K562 (cell line): ENCODE measurements around the gene TMEM132E. TPM values are rescaled to one million over a fixed set of nuclear protein-coding genes. Genes with fewer than 3 reads are reported as not detected.

ENCODE experiments used
- ATAC-seq: fragments of 200-7000 bp; cut with Tn5 transposase; 3 replicates; pipeline ENCODE4 v1.9.1; 2020; ENCODE audit warnings: moderate library complexity
- BruUV-seq: library from RNA; stranded (reverse); fragments of 400-500 nt; replicated peaks from 2 replicates; lab custom pipeline; 2021; lab: Mats Ljungman, UMichigan
- CTCF ChIA-PET: fragments of 300-600 bp; formaldehyde crosslinking; extraction: SDS; loops from one replicate; lab custom pipeline; 2021; ENCODE audit warnings: low intra/inter-chr PET ratio; lab: Yijun Ruan, JAX
- POLR2A ChIA-PET: fragments of 300-600, 350-650 bp; sonication (Branson Sonifier 250); formaldehyde crosslinking; extraction: SDS; loops from one replicate; lab custom pipeline; 2021; ENCODE audit warnings: antibody characterized with exemption, inconsistent platforms; lab: Yijun Ruan, JAX
- DNase-seq, 4 experiments: peaks; one replicate each; pipeline versions ENCODE4 v3.0.0 to v3.0.0-alpha.2; 2011 to 2018; ENCODE audit warnings: low spot score in 3 of 4, mixed read lengths in 3 of 4; ENCODE audit errors: extremely low read depth in 1 of 4
- FAIRE-seq: peaks from 2 replicates; lab custom pipeline; 2011; peaks lifted over from hg19 to GRCh38; lab: Jason Lieb, UNC
- H2AFZ ChIP-seq: 2 replicates; pipeline ENCODE4 v1.6.0; 2011; ENCODE audit warnings: low read depth, low read length, control low read depth, inconsistent platforms
- H3K27ac ChIP-seq: fragments of 200-600 bp; 3 replicates; pipeline ENCODE4 v1.8.0; 2011; ENCODE audit warnings: low read depth, mild to moderate bottlenecking, control low read depth, inconsistent platforms, low read length, moderate library complexity, mixed read lengths; ENCODE audit errors: extremely low read depth
- H3K27me3 ChIP-seq, 2 experiments: fragments of 300-600 bp in 1 of 2; 2 replicates in 1 of 2; 3 replicates in 1 of 2; pipeline versions ENCODE4 v1.6.0 to v1.8.0; 2011; ENCODE audit warnings: inconsistent platforms in 2 of 2, low read length in 2 of 2, mild to moderate bottlenecking in 1 of 2, mixed read lengths in 1 of 2, moderate library complexity in 1 of 2; ENCODE audit not compliant: control insufficient read depth in 2 of 2, insufficient read depth in 2 of 2
- H3K36me3 ChIP-seq: fragments of 300-600 bp; 3 replicates; pipeline ENCODE4 v1.8.0; 2011; ENCODE audit warnings: mild to moderate bottlenecking, low read length, inconsistent platforms; ENCODE audit not compliant: control insufficient read depth, insufficient read depth
- H3K4me1 ChIP-seq, 2 experiments: fragments of 200-600 bp in 1 of 2; replicated peaks in 1 of 2; 2 replicates in 1 of 2; 3 replicates in 1 of 2; pipeline versions ENCODE4 v1.5.1 to v1.8.0; 2011; ENCODE audit warnings: inconsistent platforms in 2 of 2, low read length in 2 of 2, mild to moderate bottlenecking in 1 of 2, mixed read lengths in 1 of 2, moderate library complexity in 1 of 2; ENCODE audit not compliant: control insufficient read depth in 2 of 2, insufficient read depth in 2 of 2
- H3K4me2 ChIP-seq: 2 replicates; pipeline ENCODE4 v1.6.1; 2011; ENCODE audit warnings: low read length, control low read depth, inconsistent platforms, mixed read lengths; ENCODE audit not compliant: insufficient read depth
- H3K4me3 ChIP-seq: fragments of 200-600 bp; sonication (generic), shearing (Covaris generic); 2 replicates; pipeline ENCODE4 v1.5.1; 2016; ENCODE audit warnings: control low read depth, inconsistent platforms
- H3K79me2 ChIP-seq: fragments of 200-600 bp; 3 replicates; pipeline ENCODE4 v1.8.0; 2011; ENCODE audit warnings: low read length, inconsistent platforms; ENCODE audit not compliant: control insufficient read depth, insufficient read depth
- H3K9ac ChIP-seq, 2 experiments: 2 replicates each; pipeline versions ENCODE4 v1.6.0 to v1.6.1; 2011; ENCODE audit warnings: low read depth in 2 of 2, low read length in 2 of 2, control low read depth in 1 of 2, inconsistent platforms in 1 of 2, mild to moderate bottlenecking in 1 of 2, mixed read lengths in 1 of 2; ENCODE audit not compliant: insufficient read depth in 1 of 2
- H3K9me1 ChIP-seq: one replicate; pipeline ENCODE4 v1.6.0; 2011; ENCODE audit warnings: inconsistent platforms, mild to moderate bottlenecking, low read length, moderate library complexity; ENCODE audit not compliant: control insufficient read depth, insufficient read depth
- H3K9me3 ChIP-seq: replicated peaks from 2 replicates; pipeline ENCODE4 v1.5.1; 2011; ENCODE audit warnings: low read depth, low read length, inconsistent platforms; ENCODE audit not compliant: control insufficient read depth, insufficient read depth
- H4K20me1 ChIP-seq: replicated peaks from 2 replicates; pipeline ENCODE4 v1.6.1; 2011; ENCODE audit warnings: low read length, inconsistent platforms, mixed read lengths; ENCODE audit not compliant: control insufficient read depth, insufficient read depth
- CCNT2 ChIP-seq: IDR thresholded peaks from 2 replicates; pipeline ENCODE4 v1.6.1; 2011; ENCODE audit warnings: borderline replicate concordance, low read depth, mild to moderate bottlenecking, moderate library complexity, mixed read lengths, low read length; ENCODE audit not compliant: insufficient read length; ENCODE audit errors: extremely low read depth
- CREB1 ChIP-seq, 2 experiments: sonication (generic) in 1 of 2; formaldehyde crosslinking in 1 of 2; IDR thresholded peaks; 2 replicates each; pipeline versions ENCODE4 v1.6.1 to v1.8.0; 2012 to 2022; ENCODE audit warnings: inconsistent platforms in 1 of 2, mild to moderate bottlenecking in 1 of 2, missing genetic modification reagents in 1 of 2, moderate library complexity in 1 of 2
- FOXA1 ChIP-seq: fragments of 450-650 bp; IDR thresholded peaks from 2 replicates; pipeline ENCODE4 v1.6.1; 2016; ENCODE audit warnings: mild to moderate bottlenecking, borderline replicate concordance
- RAD21 ChIP-seq, 2 experiments: fragments of 250-450 bp in 1 of 2; fragments of 450-650 bp in 1 of 2; sonication (Bioruptor Pico) in 1 of 2; formaldehyde crosslinking in 1 of 2; IDR thresholded peaks in 1 of 2; conservative IDR thresholded peaks in 1 of 2; 2 replicates each; pipeline versions ENCODE4 v1.4.0 to v1.8.0; 2020 to 2022; ENCODE audit warnings: mild to moderate bottlenecking in 2 of 2, moderate library complexity in 1 of 2
- RERE ChIP-seq: sonication (generic); formaldehyde crosslinking; IDR thresholded peaks from 2 replicates; pipeline ENCODE4 v1.8.0; 2023; ENCODE audit warnings: missing genetic modification reagents, mild to moderate bottlenecking, borderline replicate concordance
- TBP ChIP-seq: optimal IDR thresholded peaks from 2 replicates; pipeline ENCODE3; 2011; ENCODE audit warnings: low read depth, low read length, improper control_type of control experiment
- THAP7 ChIP-seq: fragments of 250-450 bp; sonication (Bioruptor Pico); IDR thresholded peaks from 2 replicates; pipeline ENCODE4 v1.5.0; 2021
- ZKSCAN8 ChIP-seq: fragments of 200-800 bp; sonication (Bioruptor generic); IDR thresholded peaks from 2 replicates; pipeline ENCODE4 v1.6.1; 2016; ENCODE audit warnings: missing genetic modification characterization, missing compliant biosample characterization
- ZNF830 ChIP-seq: fragments of 250-450 bp; sonication (Bioruptor Pico); IDR thresholded peaks from 2 replicates; pipeline ENCODE4 v1.5.0; 2021; ENCODE audit warnings: mild to moderate bottlenecking
- WGBS: fragments of 100-300 bp; shearing (Covaris generic); methylation state at CpG from one replicate; pipeline ENCODE4 v1.1.6; 2016; ENCODE audit warnings: low coverage, mixed read lengths; ENCODE audit not compliant: insufficient coverage; ENCODE audit errors: missing lambda C conversion rate; 5-methylcytosine and 5-hydroxymethylcytosine counted together
- in situ Hi-C: fragments of 300-500 bp; cut with MboI; formaldehyde crosslinking; loops from 4 replicates; pipeline ENCODE4 v1.15.0; 2018; ENCODE audit warnings: inconsistent platforms, mixed read lengths
- intact Hi-C: fragments of 100-400 bp; cut with micrococcal nuclease; formaldehyde crosslinking; loops from 2 replicates; pipeline ENCODE4 v1.14.2; 2022
- polyA plus RNA-seq, 8 experiments: library from polyadenylated mRNA; depleted of rRNA in 4 of 8; stranded (reverse) in 5 of 8; unstranded in 3 of 8; fragments of >200 nt; fragmentation: Nextera tagmentation in 2 of 8; fragmentation: Illumina TruSeq in 1 of 8; extraction: Ambion mirVana in 2 of 8; extraction: Trizol in 1 of 8; gene quantifications; 2 replicates each; pipeline versions ENCODE4 v1.2.1 to v1.2.3, GENCODE V29; 2011 to 2014; ENCODE audit warnings: inconsistent platforms in 1 of 8, missing spikeins in 1 of 8
- total RNA-seq, 7 experiments: library from RNA; depleted of rRNA in 6 of 7; stranded (reverse); fragments of >200 nt in 6 of 7; fragmentation: Illumina TruSeq in 2 of 7; extraction: Trizol in 2 of 7; gene quantifications; 2 replicates each; pipeline versions ENCODE4 v1.2.1 to v1.2.3, GENCODE V29; 2011 to 2021; ENCODE audit warnings: low replicate concordance in 1 of 7
- TF ChIP-seq, protein P1 (sequence below): fragments of 450-650 bp; IDR thresholded peaks from 2 replicates; pipeline ENCODE4 v1.6.1; 2016
- TF ChIP-seq, protein P2 (sequence below): fragments of 250-450 bp; sonication (Bioruptor Pico); IDR thresholded peaks from 2 replicates; pipeline ENCODE4 v1.6.1; 2021; ENCODE audit warnings: mild to moderate bottlenecking

TMEM132E gene
- total and polyA plus RNA-seq, 9 of the 15 experiments (the other 6 are each of a cell fraction or from before 2014, with no cell fraction given): not detected

GRCh38 chr17:34561328-34561727, 18.1 kb upstream of the TMEM132E start (continued):
- no peak for TF ChIP-seq TBP
- TF ChIP-seq CREB1 (IDR thresholded peaks at IDR 0.05): no peak
- no peak for TF ChIP-seq CREB1 (CRISPR knock-in tag; IDR thresholded peaks at IDR 0.05)
- no peak for TF ChIP-seq ZKSCAN8 (CRISPR knock-in tag)
- TF ChIP-seq, protein P1, sequence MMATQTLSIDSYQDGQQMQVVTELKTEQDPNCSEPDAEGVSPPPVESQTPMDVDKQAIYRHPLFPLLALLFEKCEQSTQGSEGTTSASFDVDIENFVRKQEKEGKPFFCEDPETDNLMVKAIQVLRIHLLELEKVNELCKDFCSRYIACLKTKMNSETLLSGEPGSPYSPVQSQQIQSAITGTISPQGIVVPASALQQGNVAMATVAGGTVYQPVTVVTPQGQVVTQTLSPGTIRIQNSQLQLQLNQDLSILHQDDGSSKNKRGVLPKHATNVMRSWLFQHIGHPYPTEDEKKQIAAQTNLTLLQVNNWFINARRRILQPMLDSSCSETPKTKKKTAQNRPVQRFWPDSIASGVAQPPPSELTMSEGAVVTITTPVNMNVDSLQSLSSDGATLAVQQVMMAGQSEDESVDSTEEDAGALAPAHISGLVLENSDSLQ: no peak
- TF ChIP-seq, protein P2, sequence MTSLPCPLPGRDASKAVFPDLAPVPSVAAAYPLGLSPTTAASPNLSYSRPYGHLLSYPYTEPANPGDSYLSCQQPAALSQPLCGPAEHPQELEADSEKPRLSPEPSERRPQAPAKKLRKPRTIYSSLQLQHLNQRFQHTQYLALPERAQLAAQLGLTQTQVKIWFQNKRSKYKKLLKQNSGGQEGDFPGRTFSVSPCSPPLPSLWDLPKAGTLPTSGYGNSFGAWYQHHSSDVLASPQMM (CRISPR knock-in tag): no peak
- TF ChIP-seq ZNF830: no peak
- no peak for TF ChIP-seq CCNT2
- no peak for TF ChIP-seq FOXA1
- no peak for TF ChIP-seq THAP7 (CRISPR knock-in tag)

- Histone ChIP-seq H3K4me1 (no peaks in the 10 kb centered on the region; a peak in 1 of 5 replicates), H3K4me2 (no peak overlapping the region), H3K9me1 (no peaks in the 10 kb centered on the region), H4K20me1 (0 out of 2 replicates have a peak, but pooled peaks cover 4% of the 10 kb centered on the region), H3K27me3 (peaks cover 0 to 4% of the 10 kb centered on the region in 2 experiments; a peak in 1 of 5 replicates), H3K4me3 (no peak overlapping the region), H3K9me3 (no peaks in the 10 kb centered on the region), H3K27ac (no peak overlapping the region), H2AFZ (no peak overlapping the region), H3K79me2 (no peaks in the 10 kb centered on the region), H3K36me3 (no peaks in the 10 kb centered on the region), H3K9ac (no peak overlapping the region)
- no TSS peak for BruUV-seq
- in situ Hi-C loops (no loop called here), intact Hi-C loops (no loop called here)
- ChIA-PET POLR2A (interaction anchor here (0.6 kb wide), 1 partner anchor 54 kb away, joined by 3 read pairs; no protein-coding TSS in a partner anchor), CTCF (no interaction called here)
- FAIRE-seq (no peak), ATAC-seq (peak; percentile 70; the same call in 2 of the 3 replicates), DNase-seq (peak; percentile 13 to 54 (median 36))
- WGBS: 0% methylated on average over 2 of the region's 2 CpGs
- TF ChIP-seq RERE (CRISPR knock-in tag): no peak
- TF ChIP-seq RAD21 (CRISPR knock-in tag; conservative IDR thresholded peaks at IDR 0.05 in 1 of 2, IDR thresholded peaks at IDR 0.05 in 1 of 2): peak in 1 of 2 experiments; percentile 16; a peak in 1 of 4 replicates
These were observed 17.0 kb upstream of the TMEM132E start for GRCh38 chr17:34562387-34562786.
